Mesendoderm (in vitro differentiated cells): ENCODE data around the gene PLPP7.

Source experiments
- DNase-seq: peaks from one replicate; pipeline ENCODE4 v3.0.0; 2013
- H2AK5ac ChIP-seq: 2 replicates; pipeline ENCODE4 v1.6.1; 2013; ENCODE audit warnings: low read length, inconsistent platforms
- H2BK120ac ChIP-seq: 2 replicates; pipeline ENCODE4 v1.6.1; 2013; ENCODE audit warnings: low read depth, mild to moderate bottlenecking, low read length, moderate library complexity, mixed read lengths
- H2BK15ac ChIP-seq: replicated peaks from 2 replicates; pipeline ENCODE4 v1.6.1; 2013; ENCODE audit warnings: low read depth, mild to moderate bottlenecking, moderate library complexity
- H2BK5ac ChIP-seq: 2 replicates; pipeline ENCODE4 v1.6.1; 2013; ENCODE audit warnings: low read length, inconsistent platforms
- H3K18ac ChIP-seq: 2 replicates; pipeline ENCODE4 v1.6.1; 2013; ENCODE audit warnings: mild to moderate bottlenecking, low read length, mixed read lengths
- H3K23ac ChIP-seq: one replicate; pipeline ENCODE4 v1.6.1; 2013; ENCODE audit warnings: low read length
- H3K27ac ChIP-seq: 2 replicates; pipeline ENCODE4 v1.5.1; 2013; ENCODE audit warnings: low read depth, mild to moderate bottlenecking, inconsistent platforms, low read length, moderate library complexity
- H3K27me3 ChIP-seq: 2 replicates; pipeline ENCODE4 v1.6.1; 2013; ENCODE audit warnings: low read length, control low read depth, mild to moderate bottlenecking, inconsistent platforms; ENCODE audit not compliant: insufficient read depth, poor library complexity
- H3K36me3 ChIP-seq: 2 replicates; pipeline ENCODE4 v1.6.1; 2013; ENCODE audit warnings: low read length, inconsistent platforms; ENCODE audit not compliant: control insufficient read depth, insufficient read depth
- H3K4ac ChIP-seq: one replicate; pipeline ENCODE4 v1.6.1; 2013; ENCODE audit warnings: low read depth, mild to moderate bottlenecking, low read length, moderate library complexity
- H3K4me1 ChIP-seq: 2 replicates; pipeline ENCODE4 v1.6.1; 2013; ENCODE audit warnings: low read depth, low read length, inconsistent platforms; ENCODE audit not compliant: control insufficient read depth
- H3K4me2 ChIP-seq: 2 replicates; pipeline ENCODE4 v1.6.1; 2013; ENCODE audit warnings: low read length
- H3K4me3 ChIP-seq: 2 replicates; pipeline ENCODE4 v1.5.1; 2013; ENCODE audit warnings: mild to moderate bottlenecking, low read length
- H3K56ac ChIP-seq: one replicate; pipeline ENCODE4 v1.6.1; 2013; ENCODE audit warnings: low read length
- H3K79me1 ChIP-seq: 2 replicates; pipeline ENCODE4 v1.6.1; 2013; ENCODE audit warnings: low read length, inconsistent platforms
- H3K79me2 ChIP-seq: 2 replicates; pipeline ENCODE4 v1.6.1; 2013; ENCODE audit warnings: mild to moderate bottlenecking, low read length; ENCODE audit not compliant: control insufficient read depth, insufficient read depth
- H3K9ac ChIP-seq: 2 replicates; pipeline ENCODE4 v1.6.1; 2013; ENCODE audit warnings: low read length, inconsistent platforms
- H4K5ac ChIP-seq: one replicate; pipeline ENCODE4 v1.6.1; 2013; ENCODE audit warnings: low read length
- H4K8ac ChIP-seq: one replicate; pipeline ENCODE4 v1.6.1; 2013; ENCODE audit warnings: low read depth, mild to moderate bottlenecking, control low read depth, low read length, moderate library complexity
- WGBS: extraction: QIAGEN DNeasy Blood & Tissue Kit; methylation state at CpG from one replicate; pipeline ENCODE4 v1.1.7; 2013; ENCODE audit warnings: low lambda C conversion rate, missing lambda C conversion rate; ENCODE audit not compliant: insufficient coverage; ENCODE audit errors: extremely low coverage; 5-methylcytosine and 5-hydroxymethylcytosine counted together

PLPP7 gene

GRCh38 chr9:131258698-131259431 lies 30.7 kb upstream of the PLPP7 start:
- no peak for DNase-seq
- no CpG with 5 or more reads among the region's 25 CpGs for WGBS
- H2BK5ac ChIP-seq: no peak overlapping the region

GRCh38 chr9:131259432-131259898 lies 30.1 kb upstream of the PLPP7 start:
- no peak overlapping the region for H4K5ac ChIP-seq
- H2AK5ac ChIP-seq: no peak overlapping the region
- H3K4me2 ChIP-seq: no peak overlapping the region
- H3K4ac ChIP-seq: no peak overlapping the region
- H3K9ac ChIP-seq: no peak overlapping the region
- DNase-seq: no peak
- no peak overlapping the region for H3K23ac ChIP-seq
- no peak overlapping the region for H3K4me3 ChIP-seq
- H4K8ac ChIP-seq: no peak overlapping the region
- H3K27ac ChIP-seq: no peak overlapping the region
- H2BK120ac ChIP-seq: no peak overlapping the region
- H3K56ac ChIP-seq: no peak overlapping the region
- no CpG with 5 or more reads among the region's 12 CpGs for WGBS
- H3K4me1 ChIP-seq: no peaks in the 10 kb centered on the region
- H3K79me1 ChIP-seq: no peaks in the 10 kb centered on the region
- no peak overlapping the region for H2BK5ac ChIP-seq
- H3K18ac ChIP-seq: no peak overlapping the region
- H3K36me3 ChIP-seq: no peaks in the 10 kb centered on the region
- H3K79me2 ChIP-seq: no peaks in the 10 kb centered on the region
- H3K27me3 ChIP-seq: no peaks in the 10 kb centered on the region
- H2BK15ac ChIP-seq: no peak overlapping the region

More at GRCh38 chr9:131258698-131259431, 30.7 kb upstream of the PLPP7 start:
- Histone ChIP-seq H3K4me2 (no peak overlapping the region), H3K27ac (no peak overlapping the region), H4K8ac (no peak overlapping the region), H4K5ac (no peak overlapping the region), H2BK120ac (no peak overlapping the region), H3K4me1 (no peaks in the 10 kb centered on the region), H3K18ac (no peak overlapping the region), H3K4ac (no peak overlapping the region), H3K4me3 (no peak overlapping the region), H3K36me3 (no peaks in the 10 kb centered on the region), H3K79me1 (no peaks in the 10 kb centered on the region), H3K56ac (no peak overlapping the region), H3K9ac (no peak overlapping the region), H3K27me3 (no peaks in the 10 kb centered on the region), H3K23ac (no peak overlapping the region), H3K79me2 (no peaks in the 10 kb centered on the region), H2BK15ac (no peak overlapping the region), H2AK5ac (no peak overlapping the region)

- Histone ChIP-seq H4K8ac (no peak overlapping the region), H4K5ac (no peak overlapping the region), H3K23ac (no peak overlapping the region), H3K4me2 (no peak overlapping the region), H2BK15ac (no peak overlapping the region), H3K4me3 (no peak overlapping the region), H3K79me2 (no peaks in the 10 kb centered on the region), H3K27me3 (no peaks in the 10 kb centered on the region), H3K4ac (no peak overlapping the region), H3K27ac (no peak overlapping the region), H3K4me1 (no peaks in the 10 kb centered on the region), H2AK5ac (no peak overlapping the region), H3K18ac (no peak overlapping the region), H3K56ac (no peak overlapping the region), H2BK5ac (no peak overlapping the region), H3K79me1 (no peaks in the 10 kb centered on the region), H3K9ac (no peak overlapping the region), H2BK120ac (no peak overlapping the region), H3K36me3 (no peaks in the 10 kb centered on the region)
- no peak for DNase-seq
- no CpG with 5 or more reads among the region's 20 CpGs for WGBS
These were observed 29.5 kb upstream of the PLPP7 start for GRCh38 chr9:131259916-131260597.

GRCh38 chr9:131260751-131261452 lies 28.6 kb upstream of the PLPP7 start:
- Histone ChIP-seq H3K4me2 (no peak overlapping the region), H2BK120ac (no peak overlapping the region), H3K23ac (no peak overlapping the region), H3K36me3 (no peaks in the 10 kb centered on the region), H3K4ac (no peak overlapping the region), H3K18ac (no peak overlapping the region), H3K56ac (no peak overlapping the region), H3K27me3 (no peaks in the 10 kb centered on the region), H2AK5ac (no peak overlapping the region), H2BK5ac (no peak overlapping the region), H3K79me1 (no peaks in the 10 kb centered on the region), H3K4me1 (no peaks in the 10 kb centered on the region), H4K5ac (no peak overlapping the region), H4K8ac (no peak overlapping the region), H3K27ac (no peak overlapping the region), H3K79me2 (no peaks in the 10 kb centered on the region), H3K9ac (no peak overlapping the region), H3K4me3 (no peak overlapping the region), H2BK15ac (no peak overlapping the region)
- no CpG with 5 or more reads among the region's 33 CpGs for WGBS
- DNase-seq: no peak

GRCh38 chr9:131262327-131263032 lies 27.0 kb upstream of the PLPP7 start:
- H3K4me3 ChIP-seq: no peak overlapping the region
- no peak overlapping the region for H3K23ac ChIP-seq
- H3K79me1 ChIP-seq: no peaks in the 10 kb centered on the region
- H3K4me1 ChIP-seq: no peaks in the 10 kb centered on the region
- H3K27me3 ChIP-seq: no peaks in the 10 kb centered on the region
- no peak overlapping the region for H4K5ac ChIP-seq
- no peaks in the 10 kb centered on the region for H3K36me3 ChIP-seq
- no CpG with 5 or more reads among the region's 13 CpGs for WGBS
- no peak overlapping the region for H3K56ac ChIP-seq
- no peak overlapping the region for H3K18ac ChIP-seq
- H2BK120ac ChIP-seq: no peak overlapping the region
- no peak for DNase-seq
- no peak overlapping the region for H2BK5ac ChIP-seq
- no peak overlapping the region for H4K8ac ChIP-seq
- no peak overlapping the region for H2AK5ac ChIP-seq
- no peak overlapping the region for H3K27ac ChIP-seq
- no peak overlapping the region for H3K4me2 ChIP-seq
- H3K79me2 ChIP-seq: no peaks in the 10 kb centered on the region
- H3K4ac ChIP-seq: no peak overlapping the region
- H3K9ac ChIP-seq: no peak overlapping the region
- no peak overlapping the region for H2BK15ac ChIP-seq
